ENCODE measurements around the gene LTBP3. TPM values are rescaled to one million over a fixed set of nuclear protein-coding genes. Genes with fewer than 3 reads are reported as not detected.
A peak's percentile ranks its signal among the peaks of the same experiment; 100 is the strongest.

LTBP3 gene
- total and polyA plus RNA-seq, 9 of the 15 experiments (the other 6 are each of a cell fraction or from before 2014, with no cell fraction given): 0.06 to 20.5 (median 4.8) TPM

- H3K4me2 ChIP-seq (ENCODE audit: insufficient read depth, low read length): peak overlapping the region; percentile 90
- no peak for FAIRE-seq
- BruUV-seq (replicated peaks): no TSS peak
- no peaks in the 10 kb centered on the region; a peak in 1 of 5 replicates for H3K27me3 ChIP-seq (ENCODE audit: control insufficient read depth in 2 of 2, insufficient read depth in 2 of 2, low read length in 2 of 2)
- 66% methylated on average over 16 of the region's 18 CpGs for WGBS (ENCODE audit: insufficient coverage, low coverage, missing lambda C conversion rate)
- no peak overlapping the region for H2AFZ ChIP-seq (ENCODE audit: low read depth, low read length)
- peak overlapping the region; percentile 76 to 95 for H3K9ac ChIP-seq (ENCODE audit: insufficient read depth in 1 of 2, low read depth in 2 of 2, low read length in 2 of 2)
- DNase-seq (ENCODE audit: extremely low read depth in 1 of 4, low spot score in 3 of 4): no peak
- TF ChIP-seq MECOM (CRISPR knock-in tag; IDR thresholded peaks at IDR 0.05) (no peak), SPI1 (IDR thresholded peaks at IDR 0.05; ENCODE audit: borderline replicate concordance, low read depth, low read length) (0 out of 2 replicates have a peak, but pooled peaks have one; percentile 20), POLR2G (IDR thresholded peaks at IDR 0.05; ENCODE audit: low read depth, low read length) (peak; percentile 51), ZC3H4 (CRISPR knock-in tag; IDR thresholded peaks at IDR 0.05; ENCODE audit: borderline replicate concordance) (0 out of 2 replicates have a peak, but pooled peaks have one; percentile 66), TAF1 (IDR thresholded peaks at IDR 0.05; ENCODE audit: control insufficient read depth, extremely low read depth, insufficient read depth, low read length, severe bottlenecking) (peak; percentile 14), FOXK1 (CRISPR knock-in tag; IDR thresholded peaks at IDR 0.05; ENCODE audit: borderline replicate concordance) (0 out of 2 replicates have a peak, but pooled peaks have one; percentile 40), FOXP4 (CRISPR knock-in tag; IDR thresholded peaks at IDR 0.05; ENCODE audit: borderline replicate concordance) (0 out of 2 replicates have a peak, but pooled peaks have one; percentile 10), SP1 (CRISPR knock-in tag; IDR thresholded peaks at IDR 0.05) (peak; percentile 54; the same call in 1 of the 2 replicates)
- TF ChIP-seq, protein P1, sequence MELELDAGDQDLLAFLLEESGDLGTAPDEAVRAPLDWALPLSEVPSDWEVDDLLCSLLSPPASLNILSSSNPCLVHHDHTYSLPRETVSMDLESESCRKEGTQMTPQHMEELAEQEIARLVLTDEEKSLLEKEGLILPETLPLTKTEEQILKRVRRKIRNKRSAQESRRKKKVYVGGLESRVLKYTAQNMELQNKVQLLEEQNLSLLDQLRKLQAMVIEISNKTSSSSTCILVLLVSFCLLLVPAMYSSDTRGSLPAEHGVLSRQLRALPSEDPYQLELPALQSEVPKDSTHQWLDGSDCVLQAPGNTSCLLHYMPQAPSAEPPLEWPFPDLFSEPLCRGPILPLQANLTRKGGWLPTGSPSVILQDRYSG (tag; conservative IDR thresholded peaks at IDR 0.05; ENCODE audit: low read depth): no peak
- TF ChIP-seq, protein P2, sequence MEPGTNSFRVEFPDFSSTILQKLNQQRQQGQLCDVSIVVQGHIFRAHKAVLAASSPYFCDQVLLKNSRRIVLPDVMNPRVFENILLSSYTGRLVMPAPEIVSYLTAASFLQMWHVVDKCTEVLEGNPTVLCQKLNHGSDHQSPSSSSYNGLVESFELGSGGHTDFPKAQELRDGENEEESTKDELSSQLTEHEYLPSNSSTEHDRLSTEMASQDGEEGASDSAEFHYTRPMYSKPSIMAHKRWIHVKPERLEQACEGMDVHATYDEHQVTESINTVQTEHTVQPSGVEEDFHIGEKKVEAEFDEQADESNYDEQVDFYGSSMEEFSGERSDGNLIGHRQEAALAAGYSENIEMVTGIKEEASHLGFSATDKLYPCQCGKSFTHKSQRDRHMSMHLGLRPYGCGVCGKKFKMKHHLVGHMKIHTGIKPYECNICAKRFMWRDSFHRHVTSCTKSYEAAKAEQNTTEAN (CRISPR knock-in tag; IDR thresholded peaks at IDR 0.05): 0 out of 2 replicates have a peak, but pooled peaks have one; percentile 21
- ChIA-PET POLR2A (interaction anchor here (0.7 to 1.9 kb wide), 7 partner anchors 9 to 154 kb away, joined by 3 to 10 read pairs (median 4); partner anchors contain the start of genes KCNK7, MALAT1 and NEAT1), CTCF (ENCODE audit: low intra/inter-chr PET ratio) (interaction anchor here (0.6 kb wide), 1 partner anchor 296 kb away, joined by 3 read pairs; no protein-coding TSS in a partner anchor)
- H3K9me3 ChIP-seq (replicated peaks; ENCODE audit: control insufficient read depth, insufficient read depth, low read depth, low read length): no peaks in the 10 kb centered on the region
- peaks cover 49% of the 10 kb centered on the region for H3K79me2 ChIP-seq (ENCODE audit: control insufficient read depth, insufficient read depth, low read length)
- H3K36me3 ChIP-seq (ENCODE audit: control insufficient read depth, insufficient read depth, low read length): peaks cover 53% of the 10 kb centered on the region; the same call in 2 of the 3 replicates
- peak overlapping the region; percentile 88 for H3K4me3 ChIP-seq
- in situ Hi-C loops (cut with MboI): no loop called here
- intact Hi-C loops (cut with micrococcal nuclease): no loop called here
- no peaks in the 10 kb centered on the region for H4K20me1 ChIP-seq (replicated peaks; ENCODE audit: control insufficient read depth, insufficient read depth, low read length)
- no peak for ATAC-seq
- H3K9me1 ChIP-seq (ENCODE audit: control insufficient read depth, insufficient read depth, low read length): peaks cover 5% of the 10 kb centered on the region
- H3K4me1 ChIP-seq (replicated peaks in 1 of 2; ENCODE audit: control insufficient read depth in 2 of 2, insufficient read depth in 2 of 2, low read length in 2 of 2): peaks cover 46 to 96% of the 10 kb centered on the region in 2 experiments
- peak overlapping the region; percentile 84 for H3K27ac ChIP-seq (ENCODE audit: extremely low read depth, low read depth, low read length)
Measured at GRCh38 chr11:65576867-65577755, 19.0 kb upstream of the LTBP3 start.
